ENCODE results near the gene NRTN. TPM values are rescaled to one million over a fixed set of nuclear protein-coding genes. Genes with fewer than 3 reads are reported as not detected.

NRTN gene
- total RNA-seq, 2 experiments from 2014 or later = 0.49 to 3.2 TPM

- H4K20me1 ChIP-seq (ENCODE audit: insufficient read depth, low read length) = no peaks in the 10 kb centered on the region
- TF ChIP-seq EZH2phosphoT487 (IDR thresholded peaks at IDR 0.05; ENCODE audit: borderline replicate concordance, low read depth, low read length) = no peak
- TF ChIP-seq, protein P1, sequence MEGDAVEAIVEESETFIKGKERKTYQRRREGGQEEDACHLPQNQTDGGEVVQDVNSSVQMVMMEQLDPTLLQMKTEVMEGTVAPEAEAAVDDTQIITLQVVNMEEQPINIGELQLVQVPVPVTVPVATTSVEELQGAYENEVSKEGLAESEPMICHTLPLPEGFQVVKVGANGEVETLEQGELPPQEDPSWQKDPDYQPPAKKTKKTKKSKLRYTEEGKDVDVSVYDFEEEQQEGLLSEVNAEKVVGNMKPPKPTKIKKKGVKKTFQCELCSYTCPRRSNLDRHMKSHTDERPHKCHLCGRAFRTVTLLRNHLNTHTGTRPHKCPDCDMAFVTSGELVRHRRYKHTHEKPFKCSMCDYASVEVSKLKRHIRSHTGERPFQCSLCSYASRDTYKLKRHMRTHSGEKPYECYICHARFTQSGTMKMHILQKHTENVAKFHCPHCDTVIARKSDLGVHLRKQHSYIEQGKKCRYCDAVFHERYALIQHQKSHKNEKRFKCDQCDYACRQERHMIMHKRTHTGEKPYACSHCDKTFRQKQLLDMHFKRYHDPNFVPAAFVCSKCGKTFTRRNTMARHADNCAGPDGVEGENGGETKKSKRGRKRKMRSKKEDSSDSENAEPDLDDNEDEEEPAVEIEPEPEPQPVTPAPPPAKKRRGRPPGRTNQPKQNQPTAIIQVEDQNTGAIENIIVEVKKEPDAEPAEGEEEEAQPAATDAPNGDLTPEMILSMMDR (conservative IDR thresholded peaks at IDR 0.05; ENCODE audit: low read length) = no peak
- H3K79me2 ChIP-seq (ENCODE audit: insufficient read depth, low read depth, low read length) = no peaks in the 10 kb centered on the region
- BruUV-seq (replicated peaks) = TSS peak; percentile 99
- peak overlapping the region; percentile 91 for H3K27ac ChIP-seq (ENCODE audit: low read depth, low read length, poor library complexity, severe bottlenecking)
- intact Hi-C loops (cut with micrococcal nuclease; ENCODE audit: unreplicated experiment) = no loop called here
- H3K9me3 ChIP-seq (ENCODE audit: low read length) = no peaks in the 10 kb centered on the region
- H3K4me1 ChIP-seq (ENCODE audit: insufficient read depth, low read length, poor library complexity, severe bottlenecking) = peaks cover 37% of the 10 kb centered on the region
- no peaks in the 10 kb centered on the region for H3K36me3 ChIP-seq (ENCODE audit: insufficient read depth, low read length)
- ChIA-PET CTCF (ENCODE audit: unreplicated experiment) (interaction anchor here (1.0 kb wide), 1 partner anchor 25 kb away, joined by 3 read pairs; no protein-coding TSS in a partner anchor), POLR2A (interaction anchor here (0.6 to 2.3 kb wide), 5 partner anchors 16 to 150 kb away, joined by 3 to 11 read pairs (median 3); partner anchors contain the start of genes RANBP3 and VMAC)
- no peak overlapping the region for H2AFZ ChIP-seq (ENCODE audit: low read length)
- peak overlapping the region; percentile 95 for H3K4me2 ChIP-seq (ENCODE audit: low read length)
- peak overlapping the region; percentile 72 for H3K4me3 ChIP-seq (ENCODE audit: low read depth, low read length, poor library complexity, severe bottlenecking)
- H3K9me2 ChIP-seq (ENCODE audit: insufficient read depth, low read length) = no peaks in the 10 kb centered on the region
- peak; percentile 63 for DNase-seq (ENCODE audit: low spot score)
Observed at GRCh38 chr19:5828661-5829566, 24.0 kb downstream of the NRTN start.

- Histone ChIP-seq H3K36me3 (ENCODE audit: insufficient read depth, low read length) (no peaks in the 10 kb centered on the region), H3K4me1 (ENCODE audit: insufficient read depth, low read length, poor library complexity, severe bottlenecking) (peaks cover 37% of the 10 kb centered on the region), H3K79me2 (ENCODE audit: insufficient read depth, low read depth, low read length) (no peaks in the 10 kb centered on the region), H3K4me3 (ENCODE audit: low read depth, low read length, poor library complexity, severe bottlenecking) (peak overlapping the region; percentile 72), H3K9me3 (ENCODE audit: low read length) (no peaks in the 10 kb centered on the region), H3K4me2 (ENCODE audit: low read length) (peak overlapping the region; percentile 95), H3K9me2 (ENCODE audit: insufficient read depth, low read length) (no peaks in the 10 kb centered on the region), H4K20me1 (ENCODE audit: insufficient read depth, low read length) (no peaks in the 10 kb centered on the region), H2AFZ (ENCODE audit: low read length) (no peak overlapping the region), H3K27ac (ENCODE audit: low read depth, low read length, poor library complexity, severe bottlenecking) (no peak overlapping the region)
- ChIA-PET CTCF (ENCODE audit: unreplicated experiment) (interaction anchor here (1.0 kb wide), 1 partner anchor 26 kb away, joined by 3 read pairs; no protein-coding TSS in a partner anchor), POLR2A (interaction anchor here (0.6 to 2.3 kb wide), 4 partner anchors 15 to 149 kb away, joined by 3 to 11 read pairs (median 4); partner anchors contain the start of genes RANBP3 and VMAC)
- no TSS peak for BruUV-seq (replicated peaks)
- DNase-seq (ENCODE audit: low spot score) = no peak
- intact Hi-C loops (cut with micrococcal nuclease; ENCODE audit: unreplicated experiment) = no loop called here
- TF ChIP-seq, protein P1 (conservative IDR thresholded peaks at IDR 0.05; ENCODE audit: low read length) = no peak
- no peak for TF ChIP-seq EZH2phosphoT487 (IDR thresholded peaks at IDR 0.05; ENCODE audit: borderline replicate concordance, low read depth, low read length)
Observed at GRCh38 chr19:5829567-5830310, 24.9 kb downstream of the NRTN start.
